Testis (tissue), 3 donors: ENCODE results near the gene MYO1G. TPM values are rescaled to one million over a fixed set of nuclear protein-coding genes. Genes with fewer than 3 reads are reported as not detected.

Experiments used
- DNase-seq: peaks from one replicate; pipeline ENCODE4 v3.0.0-alpha.2; 2019
- H3K27ac ChIP-seq, 2 donors: fragments of 200-600 bp; sonication (generic); one replicate each; pipeline ENCODE4 v1.5.1; 2019
- H3K27me3 ChIP-seq: fragments of 200-600 bp; sonication (generic); one replicate; pipeline ENCODE4 v1.5.1; 2019
- H3K36me3 ChIP-seq: fragments of 200-600 bp; sonication (generic); one replicate; pipeline ENCODE4 v1.5.1; 2017; ENCODE audit warnings: low read depth; ENCODE audit errors: missing control alignments
- H3K4me1 ChIP-seq: fragments of 200-600 bp; sonication (generic); one replicate; pipeline ENCODE4 v1.5.1; 2019
- H3K4me3 ChIP-seq, 2 donors: fragments of 200-600 bp; sonication (generic); one replicate each; pipeline ENCODE4 v1.5.1; 2017 to 2019
- H3K9me3 ChIP-seq: fragments of 200-600 bp; sonication (generic); one replicate; pipeline ENCODE4 v1.5.1; 2017
- POLR2A ChIP-seq: fragments of 450-650 bp; IDR thresholded peaks from one replicate; pipeline ENCODE4 v1.6.1; 2017; ENCODE audit warnings: antibody characterized with exemption, mild to moderate bottlenecking, moderate library complexity
- WGBS, 2 donors: methylation state at CpG; one replicate each; pipeline ENCODE4 v1.1.5; 2018; 5-methylcytosine and 5-hydroxymethylcytosine counted together
- intact Hi-C: fragments of 100-400 bp; cut with DNase I; formaldehyde crosslinking; loops from one replicate; pipeline ENCODE4 v1.15.1; 2023; ENCODE audit warnings: low total_unique reads
- polyA plus RNA-seq: library from polyadenylated mRNA; stranded (reverse); fragments of 350-450 nt; fragmentation: Illumina TruSeq; extraction: RNeasy Lipid Tissue Mini Kit (QIAGEN cat#74804); gene quantifications from one replicate; pipeline ENCODE4 v1.2.3, GENCODE V29; 2014; ENCODE audit warnings: low read depth, low replicate concordance; ENCODE audit not compliant: insufficient read depth
- total RNA-seq, 2 donors: library from RNA; depleted of rRNA; stranded (reverse); fragments of >200 nt; gene quantifications; one replicate each; pipeline ENCODE4 v1.2.3, GENCODE V29; 2016
- TF ChIP-seq, protein P1 (sequence below), 3 experiments: fragments of 450-650 bp in 2 of 3; fragments of 200-600 bp in 1 of 3; sonication (generic) in 1 of 3; IDR thresholded peaks; one replicate each; pipeline ENCODE4 v1.5.1; 2016 to 2019; ENCODE audit warnings: antibody characterized with exemption in 3 of 3, mild to moderate bottlenecking in 2 of 3, moderate library complexity in 1 of 3

MYO1G gene
- total and polyA plus RNA-seq, 3 donors from 2014 or later, result 0.63 to 2.5 (median 1.7) TPM

DNA sequence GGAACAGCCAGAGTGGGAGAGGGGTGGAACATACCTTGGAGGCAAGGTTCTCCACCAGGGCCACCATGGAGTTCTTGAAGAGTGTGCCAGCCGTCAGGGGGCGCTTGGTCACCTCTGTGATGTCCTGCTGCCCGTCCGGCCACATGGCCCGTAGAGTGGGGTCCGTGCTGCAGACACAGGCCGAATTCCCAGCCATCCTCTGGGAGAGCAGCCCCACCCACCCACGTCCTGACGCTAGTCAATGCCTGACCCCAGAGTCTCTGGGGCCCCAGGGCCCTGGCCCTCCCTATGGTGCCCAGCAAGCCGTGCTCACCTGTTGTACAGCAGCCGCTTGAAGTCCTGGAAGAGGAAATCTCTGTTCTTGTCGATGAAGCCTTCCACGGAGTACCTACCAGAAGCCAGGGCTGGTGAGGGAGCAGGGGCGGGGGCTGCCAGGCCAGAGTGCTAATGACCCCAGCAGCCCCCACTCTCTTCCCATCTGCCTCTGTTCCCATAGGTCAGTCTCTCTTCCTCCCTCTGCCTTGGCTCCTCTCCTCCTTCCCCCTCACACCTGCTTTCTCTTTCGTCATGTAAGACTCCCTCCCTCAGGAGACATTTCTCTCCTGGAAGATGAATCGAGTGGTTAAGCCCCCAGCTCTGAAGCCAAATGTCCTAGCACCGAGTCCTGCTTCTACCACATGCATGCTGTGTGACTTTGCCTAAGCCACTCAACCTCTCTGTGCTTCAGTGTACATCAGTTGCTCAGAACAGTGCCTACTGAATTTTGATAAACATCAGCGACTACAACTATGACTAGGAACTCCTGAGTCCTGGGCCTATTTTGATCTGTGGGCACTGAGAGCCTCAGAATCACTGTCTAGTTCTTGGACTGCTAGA lies 11.0 kb downstream of the MYO1G start:
- WGBS, 2 donors, result 76% methylated on average over 13 to 18 of the region's 18 CpGs
- Histone ChIP-seq H3K36me3 (no peaks in the 10 kb centered on the region), H3K4me1 (peaks cover 2% of the 10 kb centered on the region), H3K27ac (no peak overlapping the region), H3K27me3 (no peaks in the 10 kb centered on the region), H3K9me3 (no peaks in the 10 kb centered on the region), H3K4me3 (no peak overlapping the region)
- DNase-seq, result peak; percentile 52
- TF ChIP-seq, protein P1, sequence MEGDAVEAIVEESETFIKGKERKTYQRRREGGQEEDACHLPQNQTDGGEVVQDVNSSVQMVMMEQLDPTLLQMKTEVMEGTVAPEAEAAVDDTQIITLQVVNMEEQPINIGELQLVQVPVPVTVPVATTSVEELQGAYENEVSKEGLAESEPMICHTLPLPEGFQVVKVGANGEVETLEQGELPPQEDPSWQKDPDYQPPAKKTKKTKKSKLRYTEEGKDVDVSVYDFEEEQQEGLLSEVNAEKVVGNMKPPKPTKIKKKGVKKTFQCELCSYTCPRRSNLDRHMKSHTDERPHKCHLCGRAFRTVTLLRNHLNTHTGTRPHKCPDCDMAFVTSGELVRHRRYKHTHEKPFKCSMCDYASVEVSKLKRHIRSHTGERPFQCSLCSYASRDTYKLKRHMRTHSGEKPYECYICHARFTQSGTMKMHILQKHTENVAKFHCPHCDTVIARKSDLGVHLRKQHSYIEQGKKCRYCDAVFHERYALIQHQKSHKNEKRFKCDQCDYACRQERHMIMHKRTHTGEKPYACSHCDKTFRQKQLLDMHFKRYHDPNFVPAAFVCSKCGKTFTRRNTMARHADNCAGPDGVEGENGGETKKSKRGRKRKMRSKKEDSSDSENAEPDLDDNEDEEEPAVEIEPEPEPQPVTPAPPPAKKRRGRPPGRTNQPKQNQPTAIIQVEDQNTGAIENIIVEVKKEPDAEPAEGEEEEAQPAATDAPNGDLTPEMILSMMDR (IDR thresholded peaks at IDR 0.05), result no peak
- no peak for TF ChIP-seq POLR2A
- intact Hi-C loops, result no loop called here

DNA sequence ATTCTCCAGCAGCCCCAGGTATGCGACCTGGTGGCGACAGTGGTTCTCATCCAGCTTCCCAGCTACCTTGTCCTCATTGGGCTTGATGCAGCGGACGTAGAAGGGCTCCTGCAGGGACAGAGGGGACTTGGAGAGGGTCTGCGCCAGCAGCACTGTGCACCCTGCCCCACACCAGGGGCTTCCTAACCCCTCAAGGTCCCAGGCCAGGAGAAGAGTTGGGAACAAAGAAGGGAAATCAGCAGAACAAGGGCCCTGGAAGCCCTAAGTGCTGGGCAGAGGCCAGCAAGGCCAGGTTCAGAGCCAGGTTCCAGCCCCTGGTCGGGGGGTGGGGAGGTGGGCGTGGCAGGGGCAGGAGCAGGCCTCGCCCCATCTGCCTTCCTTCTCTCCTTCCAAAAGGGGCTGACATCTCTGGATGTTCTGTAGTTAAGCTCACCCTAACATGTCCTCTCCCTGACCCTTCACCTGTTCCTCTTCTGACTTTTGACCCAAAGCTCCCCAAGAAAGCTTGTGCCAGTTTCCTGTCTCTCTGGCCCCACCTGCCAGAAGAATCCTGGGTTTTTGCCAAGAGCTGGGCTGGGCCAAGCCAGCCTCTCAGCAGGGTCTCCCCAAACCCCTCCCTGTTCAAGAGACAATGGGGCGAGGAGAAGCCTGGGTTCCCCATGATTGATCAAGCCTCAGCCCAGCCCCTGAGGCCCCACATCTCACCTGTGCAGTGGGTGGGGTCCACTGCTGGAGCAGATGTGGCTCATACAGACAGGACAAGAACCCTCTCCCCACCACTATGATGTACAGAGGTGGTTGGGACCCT lies 11.9 kb downstream of the MYO1G start:
- Histone ChIP-seq H3K27ac (no peak overlapping the region), H3K4me1 (peaks cover 9% of the 10 kb centered on the region), H3K4me3 (no peak overlapping the region), H3K36me3 (no peaks in the 10 kb centered on the region), H3K9me3 (no peaks in the 10 kb centered on the region), H3K27me3 (no peaks in the 10 kb centered on the region)
- WGBS, 2 donors, result 91% methylated on average over 8 to 9 of the region's 9 CpGs
- intact Hi-C loops, result no loop called here
- DNase-seq, result no peak
- TF ChIP-seq POLR2A, result no peak
- TF ChIP-seq, protein P1 (IDR thresholded peaks at IDR 0.05), result no peak

DNA sequence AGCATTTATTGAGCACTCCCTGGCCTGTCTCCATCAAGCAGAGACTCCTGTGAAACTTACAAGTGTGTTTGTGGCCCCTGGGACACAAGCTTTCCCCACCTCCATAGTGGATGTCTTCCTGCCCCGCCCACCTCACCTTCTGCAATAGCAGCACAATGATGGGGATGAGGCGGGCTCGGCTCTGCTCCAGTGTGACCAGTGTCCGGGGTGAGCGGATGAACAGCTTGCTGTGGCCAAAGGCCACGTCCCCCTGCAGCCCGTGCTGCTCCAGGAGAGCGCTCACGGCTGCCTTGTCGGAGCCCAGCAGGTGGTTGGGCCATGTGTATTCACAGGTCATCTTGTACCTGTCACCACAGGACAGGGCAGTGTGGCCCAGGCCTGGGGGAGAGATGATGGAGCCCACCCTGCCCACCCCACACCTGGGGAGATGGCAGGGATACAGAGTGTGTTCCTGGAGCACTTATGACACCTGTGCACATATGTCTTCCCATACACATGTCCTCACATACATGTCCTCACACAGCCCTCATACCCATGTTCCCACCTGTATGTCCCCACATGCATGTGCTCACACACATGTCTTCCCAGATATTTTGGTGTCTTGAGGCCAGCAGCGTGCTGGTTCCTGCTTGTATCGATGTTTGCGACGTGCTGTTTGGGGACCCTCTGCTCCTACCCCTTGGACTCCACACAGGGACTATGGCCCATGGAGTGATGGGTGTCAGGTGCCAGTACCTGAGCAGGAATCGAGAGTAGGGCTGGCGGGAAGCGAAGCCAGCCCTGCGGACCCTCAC lies 12.7 kb downstream of the MYO1G start:
- Histone ChIP-seq H3K4me3 (no peak overlapping the region), H3K27me3 (no peaks in the 10 kb centered on the region), H3K27ac (no peak overlapping the region), H3K4me1 (peaks cover 9% of the 10 kb centered on the region), H3K36me3 (no peaks in the 10 kb centered on the region), H3K9me3 (no peaks in the 10 kb centered on the region)
- intact Hi-C loops, result no loop called here
- TF ChIP-seq, protein P1 (IDR thresholded peaks at IDR 0.05), result no peak
- TF ChIP-seq POLR2A, result no peak
- no peak for DNase-seq
- WGBS, 2 donors, result 96 to 100% methylated on average over 9 to 18 of the region's 18 CpGs

DNA sequence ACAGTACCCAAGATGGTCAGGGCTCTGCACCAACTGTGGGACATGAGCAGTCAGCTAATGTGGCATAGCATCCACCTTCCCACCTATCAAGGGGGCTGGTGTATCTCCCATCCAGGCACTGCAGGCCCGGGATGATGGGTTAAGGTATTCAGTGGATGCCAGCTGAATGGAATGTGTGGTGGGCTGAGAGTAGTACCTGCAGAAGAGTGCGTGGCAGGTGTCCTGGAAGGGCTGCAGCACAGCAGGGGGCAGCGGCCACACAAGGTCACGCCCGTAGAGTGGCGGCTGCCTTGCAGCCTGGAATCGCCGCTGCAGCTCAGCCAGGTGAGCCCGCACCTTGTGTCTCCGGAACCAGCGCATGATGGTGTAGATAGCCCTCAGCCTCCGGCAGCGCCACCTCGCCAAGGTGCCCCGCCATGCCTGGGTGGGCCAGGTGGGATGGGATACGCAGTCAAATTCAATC lies 13.3 kb downstream of the MYO1G start:
- no peak for DNase-seq
- Histone ChIP-seq H3K27ac (no peak overlapping the region), H3K4me1 (peaks cover 9% of the 10 kb centered on the region), H3K27me3 (no peaks in the 10 kb centered on the region), H3K36me3 (no peaks in the 10 kb centered on the region), H3K9me3 (no peaks in the 10 kb centered on the region), H3K4me3 (no peak overlapping the region)
- 80 to 98% methylated on average over 2 to 16 of the region's 16 CpGs for WGBS, 2 donors
- no peak for TF ChIP-seq POLR2A
- TF ChIP-seq, protein P1 (IDR thresholded peaks at IDR 0.05), result no peak
- intact Hi-C loops, result no loop called here
